ENCODE measurements around the gene CERS6.

DNA sequence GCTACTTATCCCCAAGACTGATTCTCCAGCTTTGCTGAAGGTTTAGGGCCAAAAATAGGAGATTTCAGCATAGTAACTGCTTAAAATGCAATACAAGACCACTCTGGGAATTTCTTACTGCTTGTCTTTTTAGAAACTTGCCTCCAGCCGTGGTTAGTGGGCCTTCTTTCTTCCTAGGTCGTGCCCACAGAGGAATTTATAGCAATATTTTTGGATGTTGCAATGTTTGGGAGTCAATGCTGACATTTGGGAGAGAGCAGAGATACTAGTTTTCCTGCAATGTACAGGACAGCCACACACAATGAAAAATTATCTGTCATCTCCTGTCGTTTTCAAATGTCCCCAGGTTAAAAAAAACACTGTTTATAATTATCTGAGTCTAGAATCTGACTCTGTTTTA, 25.6 kb upstream of the CERS6 start:
- TF ChIP-seq, protein P1, sequence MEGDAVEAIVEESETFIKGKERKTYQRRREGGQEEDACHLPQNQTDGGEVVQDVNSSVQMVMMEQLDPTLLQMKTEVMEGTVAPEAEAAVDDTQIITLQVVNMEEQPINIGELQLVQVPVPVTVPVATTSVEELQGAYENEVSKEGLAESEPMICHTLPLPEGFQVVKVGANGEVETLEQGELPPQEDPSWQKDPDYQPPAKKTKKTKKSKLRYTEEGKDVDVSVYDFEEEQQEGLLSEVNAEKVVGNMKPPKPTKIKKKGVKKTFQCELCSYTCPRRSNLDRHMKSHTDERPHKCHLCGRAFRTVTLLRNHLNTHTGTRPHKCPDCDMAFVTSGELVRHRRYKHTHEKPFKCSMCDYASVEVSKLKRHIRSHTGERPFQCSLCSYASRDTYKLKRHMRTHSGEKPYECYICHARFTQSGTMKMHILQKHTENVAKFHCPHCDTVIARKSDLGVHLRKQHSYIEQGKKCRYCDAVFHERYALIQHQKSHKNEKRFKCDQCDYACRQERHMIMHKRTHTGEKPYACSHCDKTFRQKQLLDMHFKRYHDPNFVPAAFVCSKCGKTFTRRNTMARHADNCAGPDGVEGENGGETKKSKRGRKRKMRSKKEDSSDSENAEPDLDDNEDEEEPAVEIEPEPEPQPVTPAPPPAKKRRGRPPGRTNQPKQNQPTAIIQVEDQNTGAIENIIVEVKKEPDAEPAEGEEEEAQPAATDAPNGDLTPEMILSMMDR (IDR thresholded peaks at IDR 0.05 in 8 of 11, conservative IDR thresholded peaks at IDR 0.05 in 3 of 11) = no peak
- no peak for TF ChIP-seq POLR2A (IDR thresholded peaks at IDR 0.05)
- TF ChIP-seq POLR2AphosphoS5 (IDR thresholded peaks at IDR 0.05) = no peak

Data from spleen (tissue), 7 donors.